Measurements from ENCODE around the gene EFCAB12. TPM values are rescaled to one million over a fixed set of nuclear protein-coding genes. Genes with fewer than 3 reads are reported as not detected.

The EFCAB12 gene
- total RNA-seq, 1 experiment from 2014 or later = 0.54 TPM

GRCh38 chr3:129379582-129380358 is 48.7 kb downstream of the EFCAB12 start:
- TF ChIP-seq REST (IDR thresholded peaks at IDR 0.05; ENCODE audit: insufficient read depth in 1 of 2, low read depth in 2 of 2, low read length in 1 of 2) (no peak), POLR2AphosphoS5 (IDR thresholded peaks at IDR 0.05; ENCODE audit: low read depth, low read length) (no peak), CTCF (IDR thresholded peaks at IDR 0.05) (no peak), SIN3A (IDR thresholded peaks at IDR 0.05; ENCODE audit: borderline replicate concordance, insufficient read depth, low read depth, low read length) (no peak), TCF7L2 (IDR thresholded peaks at IDR 0.05; ENCODE audit: low read depth, low read length) (no peak)
- CTCF ChIA-PET = no interaction called here
- Histone ChIP-seq H3K4me1 (ENCODE audit: control insufficient read depth, insufficient read depth, low read length) (no peaks in the 10 kb centered on the region), H3K4me3 (ENCODE audit: low read depth in 2 of 2, low read length in 2 of 2) (no peak overlapping the region), H3K27me3 (ENCODE audit: control insufficient read depth, insufficient read depth, low read length) (no peaks in the 10 kb centered on the region), H3K27ac (ENCODE audit: low read length) (no peak overlapping the region), H3K9me3 (ENCODE audit: control insufficient read depth, insufficient read depth, low read depth, low read length) (peaks cover 9% of the 10 kb centered on the region; the same call in 1 of the 2 replicates), H3K36me3 (ENCODE audit: control insufficient read depth, insufficient read depth, low read length) (no peaks in the 10 kb centered on the region)
- in situ Hi-C loops (cut with HindIII; ENCODE audit: low pct_unique_long_range_greater_than_20kb, low sequenced_read_pairs) (no loop called here), intact Hi-C loops (cut with micrococcal nuclease; ENCODE audit: unreplicated experiment) (no loop called here)
- DNase-seq (ENCODE audit: low read depth, low spot score) (no peak), ATAC-seq (no peak)
- BruUV-seq (replicated peaks) = no TSS peak
- POLR2A ChIA-PET = no interaction called here

- no TSS peak for BruUV-seq (replicated peaks)
- no peak for DNase-seq (ENCODE audit: low read depth, low spot score)
- in situ Hi-C loops (cut with HindIII; ENCODE audit: low pct_unique_long_range_greater_than_20kb, low sequenced_read_pairs) = no loop called here
- no peak for ATAC-seq
- H3K27me3 ChIP-seq (ENCODE audit: control insufficient read depth, insufficient read depth, low read length) = no peaks in the 10 kb centered on the region
- ChIA-PET POLR2A (no interaction called here), CTCF (no interaction called here)
- no peaks in the 10 kb centered on the region for H3K36me3 ChIP-seq (ENCODE audit: control insufficient read depth, insufficient read depth, low read length)
- no peaks in the 10 kb centered on the region for H3K4me1 ChIP-seq (ENCODE audit: control insufficient read depth, insufficient read depth, low read length)
- intact Hi-C loops (cut with micrococcal nuclease; ENCODE audit: unreplicated experiment) = no loop called here
- peaks cover 9% of the 10 kb centered on the region; the same call in 1 of the 2 replicates for H3K9me3 ChIP-seq (ENCODE audit: control insufficient read depth, insufficient read depth, low read depth, low read length)
- no peak for TF ChIP-seq SIN3A (IDR thresholded peaks at IDR 0.05; ENCODE audit: borderline replicate concordance, insufficient read depth, low read depth, low read length)
- no peak for TF ChIP-seq TCF7L2 (IDR thresholded peaks at IDR 0.05; ENCODE audit: low read depth, low read length)
- no peak for TF ChIP-seq POLR2AphosphoS5 (IDR thresholded peaks at IDR 0.05; ENCODE audit: low read depth, low read length)
- no peak for TF ChIP-seq CTCF (IDR thresholded peaks at IDR 0.05)
- no peak for TF ChIP-seq REST (IDR thresholded peaks at IDR 0.05; ENCODE audit: insufficient read depth in 1 of 2, low read depth in 2 of 2, low read length in 1 of 2)
- no peak overlapping the region for H3K4me3 ChIP-seq (ENCODE audit: low read depth in 2 of 2, low read length in 2 of 2)
- H3K27ac ChIP-seq (ENCODE audit: low read length) = no peak overlapping the region
These were observed 49.5 kb downstream of the EFCAB12 start for GRCh38 chr3:129378949-129379348.

Data from Panc1 (cell line).